GM19043 (cell line): ENCODE data around the gene KLHL11.

ENCODE experiments used
- ATAC-seq: cut with Tn5 transposase; IDR thresholded peaks from one replicate; pipeline ENCODE4 v1.9.1; 2021; ENCODE audit warnings: low read depth; ENCODE audit not compliant: unreplicated experiment

KLHL11 gene

DNA sequence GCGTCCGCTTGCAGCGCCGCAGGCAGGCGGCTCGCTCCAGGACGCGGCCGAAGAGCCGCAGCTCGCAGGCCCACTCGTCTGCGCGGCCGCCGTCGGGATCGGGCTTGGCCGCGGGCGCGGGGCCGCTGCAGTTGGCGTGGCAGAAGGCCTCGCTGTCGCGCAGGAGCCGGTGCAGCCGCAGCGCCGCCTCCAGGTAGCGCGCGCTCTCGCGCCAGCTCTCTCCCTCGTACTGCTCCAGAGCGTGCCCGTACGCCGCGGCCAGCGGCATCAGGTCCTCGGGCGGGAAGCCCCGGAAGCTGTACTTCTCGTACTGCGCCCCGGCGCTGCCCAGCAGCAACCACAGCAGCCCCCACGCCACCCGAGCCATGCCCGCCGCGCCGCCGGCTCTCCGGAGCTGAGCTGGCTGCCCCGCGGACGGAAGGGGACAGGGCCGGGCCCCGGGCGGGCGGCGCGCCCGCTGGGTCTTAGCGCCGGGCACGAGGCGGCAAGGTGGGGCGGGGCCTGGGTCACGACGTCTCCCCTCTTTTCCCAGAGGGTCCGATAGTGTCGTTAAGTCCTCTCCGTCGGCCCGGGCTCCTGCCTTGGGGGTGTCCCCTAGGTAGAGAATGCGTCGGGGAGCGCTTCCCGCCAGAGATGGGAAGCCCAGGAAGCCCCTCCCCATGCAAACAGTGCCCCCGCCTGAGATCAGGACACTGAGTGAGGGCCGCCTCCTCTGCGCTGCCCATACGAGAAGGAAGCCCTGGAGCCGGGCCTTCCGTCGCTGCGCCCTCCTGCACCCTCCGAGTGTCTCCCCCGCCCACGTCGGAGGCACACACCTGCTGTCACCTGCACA is 53.5 kb downstream of the KLHL11 start, which contains the start of gene P3H4:
P3H4 (minus strand) TSS at position 401 of the 832 bp plus-strand sequence; CDS start at position 367, 34 bp downstream.
- ATAC-seq: no peak

DNA sequence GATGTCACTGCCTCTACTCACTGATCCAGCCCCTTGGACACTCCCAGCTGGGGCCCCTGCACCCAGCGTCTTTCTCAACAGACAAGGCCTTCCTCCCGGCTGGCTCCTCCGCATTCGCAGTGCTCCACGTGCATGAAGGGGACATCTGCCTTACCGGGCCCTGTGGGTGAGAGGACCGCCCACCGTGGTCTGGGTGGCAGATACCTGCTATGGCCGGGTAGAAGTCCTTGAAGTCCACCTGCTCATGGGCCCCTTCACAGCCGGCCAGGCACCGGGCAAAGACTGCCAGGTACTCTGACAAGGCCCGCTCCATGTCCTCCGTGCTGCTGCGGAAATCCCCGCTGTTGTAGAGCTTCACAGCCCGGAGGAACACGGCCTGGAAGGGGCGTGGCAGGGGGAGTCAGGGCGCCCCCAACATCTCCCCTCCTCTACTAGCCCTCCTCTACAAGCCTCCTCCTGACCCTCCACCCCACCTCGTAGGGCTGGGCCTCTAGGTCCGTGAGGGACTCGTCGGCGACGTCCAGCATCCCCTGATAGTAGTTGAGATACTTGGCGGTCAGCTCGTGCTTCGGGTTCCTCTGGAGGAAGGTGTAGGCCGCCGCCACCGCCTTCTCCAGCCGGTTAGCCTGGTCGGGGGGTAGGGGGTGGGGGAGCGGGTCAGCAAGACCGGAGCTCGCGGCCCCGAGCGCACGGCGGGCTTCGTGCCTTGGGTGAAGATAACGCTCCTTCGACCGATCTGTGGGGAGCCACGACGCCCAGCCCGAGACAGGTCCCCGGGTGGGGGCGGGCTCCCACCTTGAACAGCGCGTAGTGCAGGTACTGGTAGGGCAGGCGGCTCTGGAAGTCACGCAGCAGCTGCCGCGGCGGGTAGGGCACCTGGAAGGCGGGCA is 54.3 kb downstream of the KLHL11 start:
- no peak for ATAC-seq

DNA sequence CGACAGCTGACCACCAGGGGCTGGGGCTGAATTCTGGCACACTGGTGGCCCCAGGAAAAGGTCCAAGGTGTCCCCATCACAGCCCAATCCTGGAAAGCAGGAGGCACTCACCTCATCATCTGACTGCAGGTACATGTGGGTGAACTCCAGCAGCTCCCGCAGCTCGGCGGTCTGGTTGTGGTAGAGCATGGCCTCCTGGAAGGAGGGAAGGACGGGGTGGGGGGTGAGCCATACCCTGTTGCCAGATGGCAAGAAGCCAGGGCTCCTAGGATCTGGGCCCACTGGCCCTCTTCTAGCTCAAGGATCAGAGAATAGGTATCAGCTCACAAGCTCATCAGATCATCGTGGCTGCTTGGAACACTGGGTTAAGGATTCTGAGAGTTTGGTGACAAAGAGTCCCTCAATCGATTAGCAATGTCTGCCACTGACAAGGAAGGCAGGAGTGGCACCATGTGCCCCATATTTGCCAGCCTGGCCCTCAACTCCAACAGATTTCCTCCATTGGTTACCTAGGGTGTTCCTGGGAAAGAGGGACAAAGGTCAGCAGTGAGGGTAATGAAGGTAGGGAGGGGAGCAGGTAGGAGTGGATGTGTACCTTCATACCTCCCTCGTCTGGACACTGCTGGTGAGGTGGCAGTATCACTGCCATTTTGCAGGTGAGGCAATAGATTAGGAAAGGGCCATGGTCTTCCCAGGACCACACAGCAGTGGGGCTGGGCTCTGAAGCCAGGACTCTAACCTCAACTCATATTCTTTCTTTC is 58.4 kb downstream of the KLHL11 start:
- no peak for ATAC-seq
